Neural cell (in vitro differentiated cells): ENCODE results near the gene AVPI1.

ENCODE experiments used
- EP300 ChIP-seq: fragments of 450-650 bp; conservative IDR thresholded peaks from 2 replicates; pipeline ENCODE4 v1.6.1; 2014; ENCODE audit warnings: antibody characterized with exemption, mild to moderate bottlenecking, moderate library complexity; ENCODE audit not compliant: poor library complexity, severe bottlenecking
- EZH2 ChIP-seq: fragments of 200-600, 300-800 bp; shearing (Covaris generic), sonication (generic); IDR thresholded peaks from 2 replicates; pipeline ENCODE4 v1.6.1; 2014; ENCODE audit warnings: antibody characterized with exemption, low read length, borderline replicate concordance, mild to moderate bottlenecking; ENCODE audit not compliant: insufficient read depth, poor library complexity, severe bottlenecking
- POLR2AphosphoS5 ChIP-seq: IDR thresholded peaks from 2 replicates; pipeline ENCODE4 v1.6.1; 2012
- TAF1 ChIP-seq: IDR thresholded peaks from 2 replicates; pipeline ENCODE4 v1.6.1; 2012; ENCODE audit warnings: low read depth
- TF ChIP-seq, protein P1 (sequence below): fragments of 450-650 bp; IDR thresholded peaks from 2 replicates; pipeline ENCODE4 v1.5.1; 2014; ENCODE audit warnings: antibody characterized with exemption, mild to moderate bottlenecking, moderate library complexity; ENCODE audit not compliant: poor library complexity, severe bottlenecking
- TF ChIP-seq, protein P2 (sequence below): IDR thresholded peaks from 2 replicates; pipeline ENCODE4 v1.6.1; 2012; ENCODE audit warnings: borderline replicate concordance

DNA sequence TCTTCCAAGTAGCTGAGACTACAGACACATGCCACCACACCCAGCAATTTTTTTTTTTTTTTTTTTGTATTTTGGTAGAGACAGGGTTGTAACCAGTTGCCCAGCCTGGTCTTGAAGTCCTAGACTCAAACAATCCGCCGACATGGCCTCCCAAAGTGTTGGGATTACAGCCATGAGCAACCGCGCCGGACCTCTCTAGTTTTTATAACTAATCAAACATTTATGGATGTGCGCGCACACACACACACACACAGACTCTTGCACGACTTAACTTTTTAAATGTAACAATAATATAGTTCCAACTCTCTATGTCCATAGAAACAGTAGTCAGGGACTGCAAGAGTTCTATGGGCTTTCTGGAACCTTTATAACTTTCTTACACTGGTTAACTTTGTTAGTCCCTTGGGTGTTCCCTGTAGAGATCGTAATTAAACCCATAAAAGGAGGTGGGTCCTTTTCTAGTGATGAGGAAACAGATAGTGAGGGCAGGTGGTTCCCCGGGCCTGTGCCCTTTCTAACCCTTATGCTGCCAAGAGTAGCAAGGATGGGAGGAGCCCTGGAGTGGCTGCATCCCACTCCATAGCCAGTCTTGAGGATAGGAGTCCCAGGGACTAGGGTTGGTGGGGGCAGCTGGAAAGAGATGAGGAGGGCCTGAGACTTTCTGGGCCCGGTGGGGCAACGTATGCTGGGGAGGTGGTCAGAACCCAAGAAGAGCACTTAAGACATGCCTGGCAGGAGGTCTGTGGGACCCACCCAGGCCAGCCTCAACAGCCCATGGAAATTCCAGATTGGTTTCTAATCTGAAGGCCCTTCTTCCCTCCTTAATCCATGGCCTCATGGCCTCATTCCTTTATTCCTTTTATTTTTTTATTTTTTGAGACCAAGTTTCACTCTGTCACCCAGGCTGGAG, 35.1 kb upstream of the AVPI1 start:
- no peak for TF ChIP-seq POLR2AphosphoS5
- TF ChIP-seq, protein P1, sequence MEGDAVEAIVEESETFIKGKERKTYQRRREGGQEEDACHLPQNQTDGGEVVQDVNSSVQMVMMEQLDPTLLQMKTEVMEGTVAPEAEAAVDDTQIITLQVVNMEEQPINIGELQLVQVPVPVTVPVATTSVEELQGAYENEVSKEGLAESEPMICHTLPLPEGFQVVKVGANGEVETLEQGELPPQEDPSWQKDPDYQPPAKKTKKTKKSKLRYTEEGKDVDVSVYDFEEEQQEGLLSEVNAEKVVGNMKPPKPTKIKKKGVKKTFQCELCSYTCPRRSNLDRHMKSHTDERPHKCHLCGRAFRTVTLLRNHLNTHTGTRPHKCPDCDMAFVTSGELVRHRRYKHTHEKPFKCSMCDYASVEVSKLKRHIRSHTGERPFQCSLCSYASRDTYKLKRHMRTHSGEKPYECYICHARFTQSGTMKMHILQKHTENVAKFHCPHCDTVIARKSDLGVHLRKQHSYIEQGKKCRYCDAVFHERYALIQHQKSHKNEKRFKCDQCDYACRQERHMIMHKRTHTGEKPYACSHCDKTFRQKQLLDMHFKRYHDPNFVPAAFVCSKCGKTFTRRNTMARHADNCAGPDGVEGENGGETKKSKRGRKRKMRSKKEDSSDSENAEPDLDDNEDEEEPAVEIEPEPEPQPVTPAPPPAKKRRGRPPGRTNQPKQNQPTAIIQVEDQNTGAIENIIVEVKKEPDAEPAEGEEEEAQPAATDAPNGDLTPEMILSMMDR = no peak
- no peak for TF ChIP-seq TAF1
- TF ChIP-seq, protein P2, sequence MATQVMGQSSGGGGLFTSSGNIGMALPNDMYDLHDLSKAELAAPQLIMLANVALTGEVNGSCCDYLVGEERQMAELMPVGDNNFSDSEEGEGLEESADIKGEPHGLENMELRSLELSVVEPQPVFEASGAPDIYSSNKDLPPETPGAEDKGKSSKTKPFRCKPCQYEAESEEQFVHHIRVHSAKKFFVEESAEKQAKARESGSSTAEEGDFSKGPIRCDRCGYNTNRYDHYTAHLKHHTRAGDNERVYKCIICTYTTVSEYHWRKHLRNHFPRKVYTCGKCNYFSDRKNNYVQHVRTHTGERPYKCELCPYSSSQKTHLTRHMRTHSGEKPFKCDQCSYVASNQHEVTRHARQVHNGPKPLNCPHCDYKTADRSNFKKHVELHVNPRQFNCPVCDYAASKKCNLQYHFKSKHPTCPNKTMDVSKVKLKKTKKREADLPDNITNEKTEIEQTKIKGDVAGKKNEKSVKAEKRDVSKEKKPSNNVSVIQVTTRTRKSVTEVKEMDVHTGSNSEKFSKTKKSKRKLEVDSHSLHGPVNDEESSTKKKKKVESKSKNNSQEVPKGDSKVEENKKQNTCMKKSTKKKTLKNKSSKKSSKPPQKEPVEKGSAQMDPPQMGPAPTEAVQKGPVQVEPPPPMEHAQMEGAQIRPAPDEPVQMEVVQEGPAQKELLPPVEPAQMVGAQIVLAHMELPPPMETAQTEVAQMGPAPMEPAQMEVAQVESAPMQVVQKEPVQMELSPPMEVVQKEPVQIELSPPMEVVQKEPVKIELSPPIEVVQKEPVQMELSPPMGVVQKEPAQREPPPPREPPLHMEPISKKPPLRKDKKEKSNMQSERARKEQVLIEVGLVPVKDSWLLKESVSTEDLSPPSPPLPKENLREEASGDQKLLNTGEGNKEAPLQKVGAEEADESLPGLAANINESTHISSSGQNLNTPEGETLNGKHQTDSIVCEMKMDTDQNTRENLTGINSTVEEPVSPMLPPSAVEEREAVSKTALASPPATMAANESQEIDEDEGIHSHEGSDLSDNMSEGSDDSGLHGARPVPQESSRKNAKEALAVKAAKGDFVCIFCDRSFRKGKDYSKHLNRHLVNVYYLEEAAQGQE = no peak
- TF ChIP-seq EZH2 = no peak
- TF ChIP-seq EP300 = no peak
